ENCODE data around the gene VWDE. TPM values are rescaled to one million over a fixed set of nuclear protein-coding genes. Genes with fewer than 3 reads are reported as not detected.

VWDE gene
- total RNA-seq, 1 donor from 2014 or later, result 4.1 TPM

GRCh38 chr7:12328888-12329770 is 74.5 kb downstream of the VWDE start:
- intact Hi-C loops (cut with micrococcal nuclease), result no loop called here

GRCh38 chr7:12327922-12328321 is 75.7 kb downstream of the VWDE start:
- intact Hi-C loops (cut with micrococcal nuclease), result no loop called here

GRCh38 chr7:12325646-12326045 is 78.0 kb downstream of the VWDE start:
- intact Hi-C loops (cut with micrococcal nuclease), result no loop called here

DNA sequence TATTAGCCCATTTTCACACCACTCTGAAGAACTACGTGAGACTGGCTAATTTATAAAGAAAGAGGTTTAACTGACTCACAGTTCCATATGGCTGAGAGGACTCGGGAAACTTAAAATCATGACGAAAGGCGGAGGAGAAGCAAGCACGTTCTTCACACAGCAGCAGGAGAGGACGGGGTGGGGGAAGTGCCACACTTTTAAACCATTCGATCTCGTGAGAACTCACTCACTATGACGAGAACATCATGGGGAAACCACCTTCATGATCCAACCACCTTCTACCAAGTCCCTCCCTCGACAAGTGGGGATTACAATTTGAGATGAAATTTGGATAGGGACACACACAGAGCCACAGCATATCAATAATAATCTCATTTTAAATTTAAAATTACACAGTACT is 80.2 kb downstream of the VWDE start:
- intact Hi-C loops (cut with micrococcal nuclease), result loop anchor here (5.0 kb wide), 1 partner anchor 196 kb away; no protein-coding TSS in a partner anchor

- intact Hi-C loops (cut with micrococcal nuclease), result loop anchor here (1.0 to 5.0 kb wide), 3 partner anchors 112 to 256 kb away; partner anchors contain the start of gene TMEM106B
Measured at GRCh38 chr7:12322903-12323300, 80.8 kb downstream of the VWDE start.

DNA sequence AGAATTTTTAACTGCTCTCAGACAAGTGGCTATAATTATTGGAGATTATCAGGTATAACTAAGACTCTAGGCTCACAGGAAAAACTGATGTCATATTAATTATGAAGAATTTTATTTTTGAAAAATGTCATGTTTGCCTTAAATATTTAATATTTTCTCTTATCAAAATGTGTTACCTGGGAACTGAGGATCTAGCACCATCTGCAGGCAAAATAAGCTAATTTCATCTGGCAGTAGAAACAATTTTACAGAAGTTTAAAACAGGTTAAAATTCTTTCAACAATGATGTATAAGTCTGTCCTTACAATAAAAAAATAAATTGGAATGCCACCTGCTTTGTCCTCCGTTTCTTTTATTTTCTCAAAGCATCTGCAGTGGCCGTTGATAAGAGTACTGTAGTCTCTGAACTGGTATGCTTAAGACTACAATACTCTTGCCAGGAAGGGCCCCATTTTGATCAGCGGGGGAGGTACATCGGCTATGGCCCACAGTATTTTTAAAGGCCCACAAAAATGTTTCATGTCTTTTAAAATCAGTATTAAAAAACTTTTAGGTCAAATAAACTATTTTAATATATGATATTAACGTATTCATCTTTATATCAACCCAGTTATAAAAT is 81.3 kb downstream of the VWDE start:
- intact Hi-C loops (cut with micrococcal nuclease), result loop anchor here (1.0 to 5.0 kb wide), 3 partner anchors 111 to 255 kb away; partner anchors contain the start of gene TMEM106B

- intact Hi-C loops (cut with micrococcal nuclease), result loop anchor here (5.0 kb wide), 1 partner anchor 194 kb away; no protein-coding TSS in a partner anchor
Measured at GRCh38 chr7:12320987-12321647, 82.5 kb downstream of the VWDE start.

DNA sequence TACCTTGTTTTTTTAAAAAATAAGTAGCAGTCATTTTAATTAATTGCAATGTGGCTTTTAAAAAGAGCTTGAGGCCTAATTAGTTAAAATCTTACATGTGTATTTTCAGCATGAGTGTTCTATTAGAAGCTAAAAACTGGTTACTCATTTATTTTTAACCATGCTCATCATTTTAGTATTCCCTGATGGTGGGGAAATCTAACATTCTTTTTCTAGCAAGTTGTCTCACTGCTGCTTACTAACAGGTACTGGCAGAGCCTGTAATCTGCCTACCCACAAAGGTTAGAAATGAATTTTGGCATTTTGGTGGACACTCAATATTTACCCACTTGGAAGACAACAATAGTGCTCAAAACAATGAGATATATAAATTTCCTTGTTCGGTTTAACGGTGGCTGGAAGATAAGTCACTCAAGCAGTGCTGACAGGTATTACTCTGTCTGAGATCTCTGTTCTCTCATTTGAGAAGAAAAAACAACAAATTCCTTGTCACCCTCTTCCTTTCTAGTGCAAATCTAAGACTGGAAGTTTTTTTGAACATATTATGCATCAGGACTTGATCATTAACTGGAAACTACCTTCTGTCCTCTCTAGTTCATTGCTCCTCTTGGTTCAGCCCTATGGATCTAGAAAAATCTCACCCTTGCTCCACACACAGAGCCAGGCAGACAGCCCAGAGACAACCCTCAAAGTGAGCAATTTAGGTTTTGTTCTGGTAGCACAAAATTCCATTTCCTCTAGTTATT is 83.3 kb downstream of the VWDE start:
- intact Hi-C loops (cut with micrococcal nuclease), result loop anchor here (5.0 kb wide), 1 partner anchor 193 kb away; no protein-coding TSS in a partner anchor

- intact Hi-C loops (cut with micrococcal nuclease), result no loop called here
Measured at GRCh38 chr7:12317675-12318074, 86.0 kb downstream of the VWDE start.

DNA sequence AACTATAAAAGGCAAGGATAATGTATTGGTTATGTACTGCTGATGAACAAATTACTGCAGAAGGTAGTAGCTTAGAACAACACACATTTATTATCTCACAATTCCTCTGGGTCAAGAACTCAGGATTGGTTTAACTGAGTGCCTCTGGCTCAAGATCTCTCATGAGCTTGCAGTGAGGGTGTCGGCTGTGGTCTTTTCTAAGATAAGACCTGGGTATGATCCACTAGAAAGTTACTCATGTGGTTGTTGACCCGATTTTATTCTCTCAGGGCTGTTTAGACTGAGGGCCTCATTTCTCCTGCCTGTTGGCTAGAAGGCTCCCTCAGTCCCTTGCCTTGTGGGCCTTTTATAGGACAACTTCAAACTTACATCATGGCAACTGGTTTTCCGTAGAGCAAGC is 86.7 kb downstream of the VWDE start:
- intact Hi-C loops (cut with micrococcal nuclease), result no loop called here

GRCh38 chr7:12315049-12315448 is 88.6 kb downstream of the VWDE start:
- intact Hi-C loops (cut with micrococcal nuclease), result no loop called here

- intact Hi-C loops (cut with micrococcal nuclease), result no loop called here
Measured at GRCh38 chr7:12314199-12314598, 89.5 kb downstream of the VWDE start.

DNA sequence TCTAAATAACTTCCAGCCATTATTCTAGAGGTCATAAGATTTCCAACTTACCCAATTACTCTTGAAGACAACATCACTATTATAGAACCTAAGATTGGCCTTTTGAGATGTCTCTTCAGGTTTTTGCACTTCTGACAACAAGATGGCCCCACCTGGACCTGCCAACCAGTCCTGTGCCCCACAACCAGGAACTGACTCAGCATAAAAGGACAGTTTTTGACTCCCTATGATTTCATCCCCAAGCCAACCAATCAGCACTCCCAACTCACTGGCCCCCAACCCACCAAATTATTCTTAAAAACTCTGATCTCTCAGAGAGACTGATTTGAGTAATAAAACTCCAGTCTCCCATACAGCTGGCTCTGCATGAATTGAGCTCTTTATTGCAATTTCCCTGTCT is 98.2 kb downstream of the VWDE start:
- intact Hi-C loops (cut with micrococcal nuclease), result no loop called here

- intact Hi-C loops (cut with micrococcal nuclease), result no loop called here
Measured at GRCh38 chr7:12303495-12303894, 100.2 kb downstream of the VWDE start.

DNA sequence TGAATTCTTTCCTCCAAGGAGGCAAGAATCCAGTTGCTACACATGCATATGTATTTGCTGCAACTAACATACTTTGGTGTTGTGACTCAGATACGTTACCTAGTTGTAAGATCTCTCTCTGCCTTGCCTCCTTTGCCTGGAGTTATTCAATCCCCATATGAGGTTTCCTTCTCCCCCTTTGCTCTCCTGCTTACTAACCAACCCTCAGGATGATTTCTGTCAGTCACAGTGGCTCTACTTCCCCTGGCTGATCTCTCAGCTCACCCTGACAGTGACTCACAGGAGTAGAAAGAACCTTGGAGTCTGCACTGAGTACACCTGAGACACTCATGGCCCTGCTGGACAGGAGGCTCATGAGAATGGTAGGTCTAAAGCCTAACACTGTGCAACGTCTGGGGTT is 100.6 kb downstream of the VWDE start:
- intact Hi-C loops (cut with micrococcal nuclease), result no loop called here

- intact Hi-C loops (cut with micrococcal nuclease), result no loop called here
Measured at GRCh38 chr7:12300415-12300814, 103.2 kb downstream of the VWDE start.

GRCh38 chr7:12299367-12299766 is 104.3 kb downstream of the VWDE start:
- intact Hi-C loops (cut with micrococcal nuclease), result no loop called here

GRCh38 chr7:12297283-12298108 is 106.2 kb downstream of the VWDE start:
- intact Hi-C loops (cut with micrococcal nuclease), result no loop called here

DNA sequence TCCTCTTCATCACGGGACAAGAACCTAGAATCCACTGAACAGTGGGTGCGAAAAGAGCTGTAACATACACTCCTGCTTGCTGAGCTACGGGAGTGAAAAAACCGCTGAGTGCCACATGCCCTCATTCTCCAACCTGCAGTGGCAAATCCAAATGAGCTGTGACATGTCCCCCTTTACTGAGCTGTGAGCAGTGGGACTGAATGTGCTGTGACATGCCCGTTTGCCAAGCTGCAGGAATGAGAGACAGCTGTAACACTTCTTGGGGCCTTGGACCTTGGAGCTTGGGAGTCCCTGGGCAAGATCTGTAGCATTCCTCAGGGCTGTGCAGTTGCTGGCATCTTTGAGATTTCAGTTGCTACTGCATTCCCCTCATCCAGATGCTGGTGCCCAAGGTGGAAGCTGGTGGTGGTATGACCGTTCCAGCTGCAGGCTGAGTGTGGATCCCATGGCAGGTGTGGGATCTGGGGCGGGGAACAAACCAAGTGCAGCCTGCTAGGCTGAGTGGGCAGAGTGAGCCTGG is 107.6 kb downstream of the VWDE start:
- intact Hi-C loops (cut with micrococcal nuclease), result no loop called here

DNA sequence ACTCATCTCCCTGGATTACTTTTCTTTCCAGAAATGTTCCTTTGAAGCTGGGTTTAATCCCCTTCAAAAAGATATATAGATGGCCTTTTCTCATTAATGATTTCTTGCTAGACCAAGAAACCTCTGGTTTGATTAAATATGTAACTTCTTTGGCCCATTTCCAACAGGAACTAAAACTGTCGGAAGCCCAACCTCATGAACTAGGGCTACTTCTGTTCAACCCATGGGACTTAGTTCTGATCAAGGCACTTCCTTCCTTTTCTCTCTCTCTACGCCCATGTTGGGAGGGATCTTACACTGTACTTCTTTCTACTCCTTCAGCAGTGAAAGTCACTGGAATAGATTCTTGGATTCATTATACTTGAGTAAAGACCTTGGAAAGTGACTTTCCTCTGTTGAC is 109.0 kb downstream of the VWDE start:
- intact Hi-C loops (cut with micrococcal nuclease), result no loop called here
